HepG2 (cell line): Measurements from ENCODE around the gene CNTN4. TPM values are rescaled to one million over a fixed set of nuclear protein-coding genes. Genes with fewer than 3 reads are reported as not detected.

Experiments
- FOXA1 ChIP-seq, 2 experiments: fragments of 450-650 bp in 1 of 2; sonication (generic) in 1 of 2; formaldehyde crosslinking in 1 of 2; IDR thresholded peaks; 2 replicates each; pipeline versions ENCODE4 v1.4.0 to v1.6.1; 2016 to 2020; ENCODE audit warnings: missing genetic modification reagents in 1 of 2
- FOXO1 ChIP-seq: sonication (generic); formaldehyde crosslinking; IDR thresholded peaks from 2 replicates; pipeline ENCODE4 v1.4.0; 2020; ENCODE audit warnings: missing genetic modification reagents
- LCORL ChIP-seq, 2 experiments: fragments of 450-650 bp in 1 of 2; sonication (generic) in 1 of 2; formaldehyde crosslinking in 1 of 2; IDR thresholded peaks; 2 replicates each; pipeline versions ENCODE4 v1.5.0 to v1.6.1; 2017 to 2020; ENCODE audit warnings: antibody characterized with exemption in 1 of 2, missing genetic modification reagents in 1 of 2
- ZNF441 ChIP-seq: sonication (generic); formaldehyde crosslinking; IDR thresholded peaks from 2 replicates; pipeline ENCODE4 v1.7.0; 2021; ENCODE audit warnings: missing genetic modification reagents, borderline replicate concordance
- ZNF557 ChIP-seq: sonication (generic); formaldehyde crosslinking; IDR thresholded peaks from 2 replicates; pipeline ENCODE4 v1.4.0; 2020; ENCODE audit warnings: missing genetic modification reagents
- polyA plus RNA-seq, 8 experiments: library from polyadenylated mRNA; depleted of rRNA in 3 of 8; stranded (reverse) in 7 of 8; unstranded in 1 of 8; fragments of >200 nt; fragmentation: Illumina TruSeq in 4 of 8; extraction: Trizol in 4 of 8; gene quantifications; 2 replicates each; pipeline versions ENCODE4 v1.2.1 to v1.2.3, GENCODE V29; 2011 to 2016; ENCODE audit warnings: low read depth in 4 of 8, missing spikeins in 1 of 8, mixed read lengths in 1 of 8; ENCODE audit not compliant: insufficient read depth in 1 of 8
- total RNA-seq, 5 experiments: library from RNA; depleted of rRNA; stranded (reverse); fragments of >200 nt; fragmentation: Illumina TruSeq; extraction: Trizol; gene quantifications; 2 replicates each; pipeline ENCODE4 v1.2.3, GENCODE V29; 2016; ENCODE audit warnings: low read depth in 1 of 5
- TF ChIP-seq, protein P1 (sequence below), 2 experiments: fragments of 450-650 bp in 1 of 2; sonication (generic) in 1 of 2; formaldehyde crosslinking in 1 of 2; IDR thresholded peaks; 2 replicates each; pipeline versions ENCODE4 v1.6.1 to v1.8.0; 2016 to 2022; ENCODE audit warnings: antibody characterized with exemption in 1 of 2, mild to moderate bottlenecking in 1 of 2, missing genetic modification reagents in 1 of 2
- TF ChIP-seq, protein P2 (sequence below): sonication (generic); formaldehyde crosslinking; IDR thresholded peaks from 2 replicates; pipeline ENCODE4 v1.4.0; 2020; ENCODE audit warnings: missing genetic modification reagents

The CNTN4 gene
- total and polyA plus RNA-seq, 2 of the 13 experiments (the other 11 are each of a cell fraction or from before 2014, with no cell fraction given), result 0.01 to 0.13 TPM

DNA sequence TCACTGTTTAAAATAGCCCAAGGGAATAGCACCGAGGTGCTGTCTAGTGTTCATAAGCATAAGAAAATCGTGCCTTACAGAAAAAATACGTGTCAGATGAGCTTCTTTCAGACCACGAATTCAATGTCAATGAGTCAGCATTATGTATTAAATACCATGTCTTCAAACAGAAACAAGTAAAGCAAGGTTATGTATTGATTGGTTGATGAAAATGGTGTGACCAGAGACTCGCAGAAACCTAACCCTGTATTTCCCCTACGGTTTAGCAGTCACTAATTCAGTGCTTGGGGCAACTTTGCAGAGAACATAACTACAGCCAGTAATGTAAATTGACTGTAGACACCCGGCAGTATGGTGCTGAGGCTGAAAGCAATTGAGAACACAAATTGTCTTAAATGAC is 703.8 kb downstream of the CNTN4 start (continued):
- TF ChIP-seq, protein P1, sequence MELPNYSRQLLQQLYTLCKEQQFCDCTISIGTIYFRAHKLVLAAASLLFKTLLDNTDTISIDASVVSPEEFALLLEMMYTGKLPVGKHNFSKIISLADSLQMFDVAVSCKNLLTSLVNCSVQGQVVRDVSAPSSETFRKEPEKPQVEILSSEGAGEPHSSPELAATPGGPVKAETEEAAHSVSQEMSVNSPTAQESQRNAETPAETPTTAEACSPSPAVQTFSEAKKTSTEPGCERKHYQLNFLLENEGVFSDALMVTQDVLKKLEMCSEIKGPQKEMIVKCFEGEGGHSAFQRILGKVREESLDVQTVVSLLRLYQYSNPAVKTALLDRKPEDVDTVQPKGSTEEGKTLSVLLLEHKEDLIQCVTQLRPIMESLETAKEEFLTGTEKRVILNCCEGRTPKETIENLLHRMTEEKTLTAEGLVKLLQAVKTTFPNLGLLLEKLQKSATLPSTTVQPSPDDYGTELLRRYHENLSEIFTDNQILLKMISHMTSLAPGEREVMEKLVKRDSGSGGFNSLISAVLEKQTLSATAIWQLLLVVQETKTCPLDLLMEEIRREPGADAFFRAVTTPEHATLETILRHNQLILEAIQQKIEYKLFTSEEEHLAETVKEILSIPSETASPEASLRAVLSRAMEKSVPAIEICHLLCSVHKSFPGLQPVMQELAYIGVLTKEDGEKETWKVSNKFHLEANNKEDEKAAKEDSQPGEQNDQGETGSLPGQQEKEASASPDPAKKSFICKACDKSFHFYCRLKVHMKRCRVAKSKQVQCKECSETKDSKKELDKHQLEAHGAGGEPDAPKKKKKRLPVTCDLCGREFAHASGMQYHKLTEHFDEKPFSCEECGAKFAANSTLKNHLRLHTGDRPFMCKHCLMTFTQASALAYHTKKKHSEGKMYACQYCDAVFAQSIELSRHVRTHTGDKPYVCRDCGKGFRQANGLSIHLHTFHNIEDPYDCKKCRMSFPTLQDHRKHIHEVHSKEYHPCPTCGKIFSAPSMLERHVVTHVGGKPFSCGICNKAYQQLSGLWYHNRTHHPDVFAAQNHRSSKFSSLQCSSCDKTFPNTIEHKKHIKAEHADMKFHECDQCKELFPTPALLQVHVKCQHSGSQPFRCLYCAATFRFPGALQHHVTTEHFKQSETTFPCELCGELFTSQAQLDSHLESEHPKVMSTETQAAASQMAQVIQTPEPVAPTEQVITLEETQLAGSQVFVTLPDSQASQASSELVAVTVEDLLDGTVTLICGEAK (IDR thresholded peaks at IDR 0.05), result no peak
- TF ChIP-seq, protein P1 (CRISPR knock-in tag; IDR thresholded peaks at IDR 0.05), result no peak
- TF ChIP-seq, protein P2, sequence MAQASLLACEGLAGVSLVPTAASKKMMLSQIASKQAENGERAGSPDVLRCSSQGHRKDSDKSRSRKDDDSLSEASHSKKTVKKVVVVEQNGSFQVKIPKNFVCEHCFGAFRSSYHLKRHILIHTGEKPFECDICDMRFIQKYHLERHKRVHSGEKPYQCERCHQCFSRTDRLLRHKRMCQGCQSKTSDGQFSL (CRISPR knock-in tag), result no peak
- TF ChIP-seq ZNF557, result no peak
- no peak for TF ChIP-seq FOXA1 (IDR thresholded peaks at IDR 0.05)
- no peak for TF ChIP-seq FOXA1 (CRISPR knock-in tag; IDR thresholded peaks at IDR 0.05)
- TF ChIP-seq ZNF441 (CRISPR knock-in tag), result no peak
- no peak for TF ChIP-seq FOXO1 (CRISPR knock-in tag)
- no peak for TF ChIP-seq LCORL (IDR thresholded peaks at IDR 0.05)
- TF ChIP-seq LCORL (CRISPR knock-in tag; IDR thresholded peaks at IDR 0.05), result no peak
